OCI-LY3 (cell line): ENCODE data around the gene SHISA7.

Experiments
- H2AFZ ChIP-seq: fragments of 200-600, 300-600 bp; shearing (Covaris generic); 2 replicates; pipeline ENCODE4 v1.6.0; 2014; ENCODE audit warnings: antibody characterized with exemption, low read depth, low read length
- H3K27ac ChIP-seq: fragments of 200-600, 300-600 bp; sonication (generic); 2 replicates; pipeline ENCODE4 v1.5.1; 2014; ENCODE audit warnings: mild to moderate bottlenecking, low read length, moderate library complexity, mixed read lengths
- H3K27me3 ChIP-seq: fragments of 200-600, 300-600 bp; sonication (generic); 2 replicates; pipeline ENCODE4 v1.6.1; 2014; ENCODE audit warnings: low read depth, low read length, mixed read lengths
- H3K36me3 ChIP-seq: fragments of 200-600, 300-600 bp; sonication (generic); replicated peaks from 2 replicates; pipeline ENCODE3; 2014; ENCODE audit warnings: low read depth, low read length, mixed read lengths
- H3K4me1 ChIP-seq: fragments of 300-600, 200-600 bp; sonication (generic); 2 replicates; pipeline ENCODE4 v1.6.1; 2014; ENCODE audit warnings: low read length, mixed read lengths
- H3K4me2 ChIP-seq: fragments of 200-600, 300-600 bp; sonication (generic); 2 replicates; pipeline ENCODE4 v1.6.1; 2014; ENCODE audit warnings: low read length, mixed read lengths
- H3K4me3 ChIP-seq: fragments of 300-600, 200-600 bp; sonication (generic); 2 replicates; pipeline ENCODE4 v1.5.1; 2014; ENCODE audit warnings: antibody characterized with exemption, mild to moderate bottlenecking, low read length, moderate library complexity
- H3K79me2 ChIP-seq: fragments of 300-600, 200-600 bp; shearing (Covaris generic); 2 replicates; pipeline ENCODE4 v1.6.1; 2014; ENCODE audit warnings: mild to moderate bottlenecking, low read length, mixed read lengths
- H3K9ac ChIP-seq: fragments of 300-600, 200-600 bp; shearing (Covaris generic); 2 replicates; pipeline ENCODE4 v1.6.0; 2014; ENCODE audit warnings: mild to moderate bottlenecking, low read length, moderate library complexity
- H3K9me3 ChIP-seq: fragments of 200-600, 300-600 bp; shearing (Covaris generic); 2 replicates; pipeline ENCODE4 v1.6.1; 2014; ENCODE audit warnings: low read length, mixed read lengths; ENCODE audit not compliant: insufficient read depth
- H4K20me1 ChIP-seq: fragments of 200-600, 300-600 bp; sonication (generic); 2 replicates; pipeline ENCODE4 v1.6.1; 2016; ENCODE audit warnings: low read length, mixed read lengths; ENCODE audit not compliant: insufficient read depth
- EZH2phosphoT487 ChIP-seq: fragments of 200-600 bp; shearing (Covaris generic); IDR thresholded peaks from 2 replicates; pipeline ENCODE4 v1.6.1; 2018; ENCODE audit warnings: antibody characterized with exemption, mixed run types, low read depth
- TF ChIP-seq, protein P1 (sequence below): fragments of 200-600, 300-600 bp; sonication (generic); IDR thresholded peaks from 2 replicates; pipeline ENCODE4 v1.5.1; 2014; ENCODE audit warnings: antibody characterized with exemption, low read length, low read depth

The SHISA7 gene

DNA sequence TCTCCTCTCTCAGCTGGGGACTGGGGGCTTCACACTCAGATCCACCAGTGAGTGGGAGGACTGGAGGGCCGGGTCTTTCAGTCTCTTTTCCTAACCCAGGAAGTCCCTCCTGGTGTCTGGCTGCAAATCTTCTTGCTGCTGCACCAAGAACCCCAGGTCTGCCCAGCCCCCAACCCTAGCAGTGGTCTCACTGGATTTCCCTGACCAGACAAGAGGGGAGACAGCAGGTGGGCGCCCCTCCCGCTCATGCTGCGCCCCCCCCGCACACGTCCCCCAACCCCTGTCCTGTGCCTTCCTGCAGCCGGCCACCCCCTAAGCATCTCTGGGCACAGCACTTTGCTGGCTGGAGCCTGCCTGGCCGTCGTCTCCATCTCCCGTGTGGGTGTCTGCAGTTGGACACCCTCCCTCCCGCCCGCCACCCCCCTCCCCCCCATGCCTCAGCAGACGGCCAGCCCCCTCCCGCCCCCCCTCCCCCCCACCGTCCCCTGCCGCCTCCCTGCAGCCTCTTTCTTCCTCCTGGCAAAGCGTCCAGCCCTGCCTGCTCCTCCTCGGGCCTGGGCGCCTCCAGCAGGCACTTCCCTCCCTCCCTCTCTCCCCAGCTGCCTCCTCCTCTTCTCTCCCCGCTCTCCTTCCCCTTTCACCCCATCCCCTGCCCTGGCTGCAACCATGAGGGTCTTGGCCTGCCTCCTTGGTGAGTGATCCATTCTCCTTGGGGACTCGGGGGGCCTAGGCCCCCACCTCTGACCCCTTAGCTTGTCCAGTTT, 45.0 kb upstream of the SHISA7 start, which contains the start of gene SSC5D:
Gene SSC5D (plus strand): TSS at position 513 of the 764 bp plus-strand sequence. CDS start 154 bp downstream, at position 667.
- no peaks in the 10 kb centered on the region for H3K27me3 ChIP-seq
- TF ChIP-seq, protein P1, sequence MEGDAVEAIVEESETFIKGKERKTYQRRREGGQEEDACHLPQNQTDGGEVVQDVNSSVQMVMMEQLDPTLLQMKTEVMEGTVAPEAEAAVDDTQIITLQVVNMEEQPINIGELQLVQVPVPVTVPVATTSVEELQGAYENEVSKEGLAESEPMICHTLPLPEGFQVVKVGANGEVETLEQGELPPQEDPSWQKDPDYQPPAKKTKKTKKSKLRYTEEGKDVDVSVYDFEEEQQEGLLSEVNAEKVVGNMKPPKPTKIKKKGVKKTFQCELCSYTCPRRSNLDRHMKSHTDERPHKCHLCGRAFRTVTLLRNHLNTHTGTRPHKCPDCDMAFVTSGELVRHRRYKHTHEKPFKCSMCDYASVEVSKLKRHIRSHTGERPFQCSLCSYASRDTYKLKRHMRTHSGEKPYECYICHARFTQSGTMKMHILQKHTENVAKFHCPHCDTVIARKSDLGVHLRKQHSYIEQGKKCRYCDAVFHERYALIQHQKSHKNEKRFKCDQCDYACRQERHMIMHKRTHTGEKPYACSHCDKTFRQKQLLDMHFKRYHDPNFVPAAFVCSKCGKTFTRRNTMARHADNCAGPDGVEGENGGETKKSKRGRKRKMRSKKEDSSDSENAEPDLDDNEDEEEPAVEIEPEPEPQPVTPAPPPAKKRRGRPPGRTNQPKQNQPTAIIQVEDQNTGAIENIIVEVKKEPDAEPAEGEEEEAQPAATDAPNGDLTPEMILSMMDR: no peak
- TF ChIP-seq EZH2phosphoT487: no peak
- no peaks in the 10 kb centered on the region for H4K20me1 ChIP-seq
- peak within 1 kb of the TSS; percentile 48 for H3K4me2 ChIP-seq
- H3K9ac ChIP-seq: no peak within 1 kb of the TSS; the same call in 1 of the 2 replicates
- peaks cover 14% of the 10 kb centered on the region for H3K4me1 ChIP-seq
- peaks cover 10% of the 10 kb centered on the region; the same call in 1 of the 2 replicates for H3K79me2 ChIP-seq
- no peak within 1 kb of the TSS for H3K27ac ChIP-seq
- peaks cover under 1% of the 10 kb centered on the region for H3K36me3 ChIP-seq
- no peak within 1 kb of the TSS for H3K4me3 ChIP-seq
- no peaks in the 10 kb centered on the region for H3K9me3 ChIP-seq
- H2AFZ ChIP-seq: no peak within 1 kb of the TSS

- Histone ChIP-seq H3K4me2 (no peak overlapping the region), H4K20me1 (no peaks in the 10 kb centered on the region), H3K4me1 (peaks cover 14% of the 10 kb centered on the region), H3K27ac (no peak overlapping the region), H3K4me3 (no peak overlapping the region), H3K9ac (no peak overlapping the region), H3K79me2 (peaks cover 10% of the 10 kb centered on the region; the same call in 1 of the 2 replicates), H3K9me3 (no peaks in the 10 kb centered on the region), H3K36me3 (peaks cover 5% of the 10 kb centered on the region), H2AFZ (no peak overlapping the region), H3K27me3 (no peaks in the 10 kb centered on the region)
- TF ChIP-seq, protein P1: no peak
- no peak for TF ChIP-seq EZH2phosphoT487
Observed at GRCh38 chr19:55486971-55487923, 44.1 kb upstream of the SHISA7 start.

DNA sequence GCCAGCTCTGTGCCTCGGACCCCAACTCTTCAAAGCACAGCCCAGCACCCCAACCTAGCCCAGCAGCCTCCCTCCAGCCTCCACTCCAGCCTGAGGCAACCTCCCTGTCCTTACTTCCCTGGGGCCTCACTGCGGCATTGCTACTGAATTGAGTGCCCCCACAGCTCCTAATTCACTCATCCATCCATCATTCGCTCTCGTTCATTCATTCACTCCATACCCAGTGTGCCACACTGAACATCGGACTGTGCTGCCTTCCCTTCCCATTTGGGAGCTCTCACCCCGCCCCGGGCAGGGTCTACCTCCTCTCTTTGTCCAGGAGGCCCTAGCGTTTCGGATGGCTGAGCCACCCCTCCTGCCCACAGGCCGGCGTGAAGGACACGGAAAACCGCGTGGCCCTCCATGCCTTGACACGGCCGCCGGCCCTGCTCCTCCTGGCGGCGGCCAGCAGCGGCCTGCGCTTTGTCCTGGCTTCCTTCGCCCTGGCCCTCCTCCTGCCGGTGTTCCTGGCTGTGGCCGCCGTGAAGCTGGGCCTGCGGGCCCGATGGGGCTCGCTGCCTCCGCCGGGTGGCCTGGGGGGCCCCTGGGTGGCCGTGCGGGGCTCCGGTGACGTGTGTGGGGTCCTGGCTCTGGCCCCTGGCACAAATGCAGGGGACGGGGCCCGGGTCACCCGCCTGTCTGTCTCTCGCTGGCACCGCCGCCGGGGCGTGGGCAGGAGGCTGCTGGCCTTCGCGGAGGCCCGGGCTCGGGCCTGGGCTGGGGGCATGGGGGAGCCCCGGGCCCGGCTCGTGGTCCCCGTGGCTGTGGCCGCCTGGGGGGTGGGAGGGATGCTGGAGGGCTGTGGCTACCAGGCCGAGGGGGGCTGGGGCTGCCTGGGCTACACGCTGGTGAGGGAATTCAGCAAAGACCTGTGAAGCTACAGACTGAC, 43.2 kb upstream of the SHISA7 start:
- Histone ChIP-seq H3K4me1 (peaks cover 14% of the 10 kb centered on the region), H3K9me3 (no peaks in the 10 kb centered on the region), H4K20me1 (no peaks in the 10 kb centered on the region), H3K9ac (peak overlapping the region; percentile 91; the same call in 1 of the 2 replicates), H3K79me2 (peaks cover 10% of the 10 kb centered on the region; the same call in 1 of the 2 replicates), H3K27me3 (no peaks in the 10 kb centered on the region), H2AFZ (no peak overlapping the region), H3K4me3 (peak overlapping the region; percentile 86), H3K36me3 (peaks cover 5% of the 10 kb centered on the region), H3K27ac (no peak overlapping the region), H3K4me2 (peak overlapping the region; percentile 62)
- TF ChIP-seq EZH2phosphoT487: no peak
- TF ChIP-seq, protein P1: no peak
